Measurements from ENCODE around the gene PITPNC1.

PITPNC1 gene

GRCh38 chr17:67448449-67448848 lies 71.4 kb downstream of the PITPNC1 start:
- H3K9ac ChIP-seq (ENCODE audit: low read depth, low read length), result no peak overlapping the region
- H3K27ac ChIP-seq (ENCODE audit: low read depth, low read length), result no peak overlapping the region
- H3K9me3 ChIP-seq (ENCODE audit: insufficient read depth, low read depth, low read length), result no peaks in the 10 kb centered on the region
- WGBS, result 93% methylated on average over 7 of the region's 7 CpGs
- H3K4me1 ChIP-seq (ENCODE audit: insufficient read depth, low read length), result peaks cover 21% of the 10 kb centered on the region
- no peak overlapping the region for H3K4me3 ChIP-seq (ENCODE audit: low read length)
- no peaks in the 10 kb centered on the region for H3K36me3 ChIP-seq (ENCODE audit: insufficient read depth, low read length)
- H3K27me3 ChIP-seq (ENCODE audit: insufficient read depth, low read length), result no peaks in the 10 kb centered on the region

GRCh38 chr17:67449065-67449464 lies 72.0 kb downstream of the PITPNC1 start:
- Histone ChIP-seq H3K36me3 (ENCODE audit: insufficient read depth, low read length) (no peaks in the 10 kb centered on the region), H3K4me3 (ENCODE audit: low read length) (no peak overlapping the region), H3K27me3 (ENCODE audit: insufficient read depth, low read length) (no peaks in the 10 kb centered on the region), H3K9ac (ENCODE audit: low read depth, low read length) (no peak overlapping the region), H3K9me3 (ENCODE audit: insufficient read depth, low read depth, low read length) (no peaks in the 10 kb centered on the region), H3K27ac (ENCODE audit: low read depth, low read length) (no peak overlapping the region), H3K4me1 (ENCODE audit: insufficient read depth, low read length) (peaks cover 17% of the 10 kb centered on the region)
- WGBS, result 96% methylated on average over 4 of the region's 6 CpGs

GRCh38 chr17:67449845-67450755 lies 73.0 kb downstream of the PITPNC1 start:
- WGBS, result 97% methylated on average over 13 of the region's 16 CpGs
- Histone ChIP-seq H3K36me3 (ENCODE audit: insufficient read depth, low read length) (no peaks in the 10 kb centered on the region), H3K27ac (ENCODE audit: low read depth, low read length) (no peak overlapping the region), H3K9ac (ENCODE audit: low read depth, low read length) (no peak overlapping the region), H3K4me1 (ENCODE audit: insufficient read depth, low read length) (peaks cover 10% of the 10 kb centered on the region), H3K9me3 (ENCODE audit: insufficient read depth, low read depth, low read length) (no peaks in the 10 kb centered on the region), H3K4me3 (ENCODE audit: low read length) (no peak overlapping the region), H3K27me3 (ENCODE audit: insufficient read depth, low read length) (no peaks in the 10 kb centered on the region)

- H3K4me3 ChIP-seq (ENCODE audit: low read length), result no peak overlapping the region
- WGBS, result 88% methylated on average over 10 of the region's 10 CpGs
- H3K9me3 ChIP-seq (ENCODE audit: insufficient read depth, low read depth, low read length), result no peaks in the 10 kb centered on the region
- peaks cover 4% of the 10 kb centered on the region; the same call in 1 of the 2 replicates for H3K4me1 ChIP-seq (ENCODE audit: insufficient read depth, low read length)
- no peak overlapping the region for H3K27ac ChIP-seq (ENCODE audit: low read depth, low read length)
- no peak overlapping the region for H3K9ac ChIP-seq (ENCODE audit: low read depth, low read length)
- H3K36me3 ChIP-seq (ENCODE audit: insufficient read depth, low read length), result no peaks in the 10 kb centered on the region
- no peaks in the 10 kb centered on the region for H3K27me3 ChIP-seq (ENCODE audit: insufficient read depth, low read length)
Measured at GRCh38 chr17:67452681-67453554, 75.8 kb downstream of the PITPNC1 start.

- Histone ChIP-seq H3K4me3 (ENCODE audit: low read length) (no peak overlapping the region), H3K9ac (ENCODE audit: low read depth, low read length) (no peak overlapping the region), H3K27ac (ENCODE audit: low read depth, low read length) (no peak overlapping the region), H3K27me3 (ENCODE audit: insufficient read depth, low read length) (no peaks in the 10 kb centered on the region), H3K4me1 (ENCODE audit: insufficient read depth, low read length) (peaks cover 4% of the 10 kb centered on the region; the same call in 1 of the 2 replicates), H3K36me3 (ENCODE audit: insufficient read depth, low read length) (no peaks in the 10 kb centered on the region), H3K9me3 (ENCODE audit: insufficient read depth, low read depth, low read length) (no peaks in the 10 kb centered on the region)
- no CpG with 5 or more reads among the region's 1 CpG for WGBS
Measured at GRCh38 chr17:67456103-67456502, 79.0 kb downstream of the PITPNC1 start.

GRCh38 chr17:67456889-67457288 lies 79.8 kb downstream of the PITPNC1 start:
- H3K27me3 ChIP-seq (ENCODE audit: insufficient read depth, low read length), result no peaks in the 10 kb centered on the region
- no peaks in the 10 kb centered on the region for H3K36me3 ChIP-seq (ENCODE audit: insufficient read depth, low read length)
- WGBS, result 99% methylated on average over 3 of the region's 3 CpGs
- H3K9me3 ChIP-seq (ENCODE audit: insufficient read depth, low read depth, low read length), result no peaks in the 10 kb centered on the region
- H3K4me1 ChIP-seq (ENCODE audit: insufficient read depth, low read length), result peaks cover 4% of the 10 kb centered on the region; the same call in 1 of the 2 replicates
- H3K9ac ChIP-seq (ENCODE audit: low read depth, low read length), result no peak overlapping the region
- no peak overlapping the region for H3K27ac ChIP-seq (ENCODE audit: low read depth, low read length)
- H3K4me3 ChIP-seq (ENCODE audit: low read length), result no peak overlapping the region

GRCh38 chr17:67458203-67458602 lies 81.1 kb downstream of the PITPNC1 start:
- WGBS, result 97% methylated on average over 2 of the region's 2 CpGs

GRCh38 chr17:67459985-67460384 lies 82.9 kb downstream of the PITPNC1 start:
- H3K36me3 ChIP-seq (ENCODE audit: insufficient read depth, low read length), result no peaks in the 10 kb centered on the region
- no peaks in the 10 kb centered on the region for H3K4me1 ChIP-seq (ENCODE audit: insufficient read depth, low read length)
- WGBS, result 85% methylated on average over 7 of the region's 7 CpGs
- no peak overlapping the region for H3K9ac ChIP-seq (ENCODE audit: low read depth, low read length)
- H3K27me3 ChIP-seq (ENCODE audit: insufficient read depth, low read length), result no peaks in the 10 kb centered on the region
- H3K4me3 ChIP-seq (ENCODE audit: low read length), result no peak overlapping the region
- H3K9me3 ChIP-seq (ENCODE audit: insufficient read depth, low read depth, low read length), result no peaks in the 10 kb centered on the region
- H3K27ac ChIP-seq (ENCODE audit: low read depth, low read length), result no peak overlapping the region

More at GRCh38 chr17:67458203-67458602, 81.1 kb downstream of the PITPNC1 start:
- H3K9ac ChIP-seq (ENCODE audit: low read depth, low read length), result no peak overlapping the region
- no peaks in the 10 kb centered on the region for H3K9me3 ChIP-seq (ENCODE audit: insufficient read depth, low read depth, low read length)
- no peaks in the 10 kb centered on the region for H3K27me3 ChIP-seq (ENCODE audit: insufficient read depth, low read length)
- H3K36me3 ChIP-seq (ENCODE audit: insufficient read depth, low read length), result no peaks in the 10 kb centered on the region
- no peak overlapping the region for H3K4me3 ChIP-seq (ENCODE audit: low read length)
- no peaks in the 10 kb centered on the region for H3K4me1 ChIP-seq (ENCODE audit: insufficient read depth, low read length)
- no peak overlapping the region for H3K27ac ChIP-seq (ENCODE audit: low read depth, low read length)

GRCh38 chr17:67461228-67461780 lies 84.2 kb downstream of the PITPNC1 start:
- Histone ChIP-seq H3K27me3 (ENCODE audit: insufficient read depth, low read length) (no peaks in the 10 kb centered on the region), H3K27ac (ENCODE audit: low read depth, low read length) (no peak overlapping the region), H3K4me3 (ENCODE audit: low read length) (no peak overlapping the region), H3K36me3 (ENCODE audit: insufficient read depth, low read length) (no peaks in the 10 kb centered on the region), H3K9ac (ENCODE audit: low read depth, low read length) (no peak overlapping the region), H3K9me3 (ENCODE audit: insufficient read depth, low read depth, low read length) (no peaks in the 10 kb centered on the region), H3K4me1 (ENCODE audit: insufficient read depth, low read length) (0 out of 2 replicates have a peak, but pooled peaks cover 2% of the 10 kb centered on the region)
- 94% methylated on average over 5 of the region's 6 CpGs for WGBS

- WGBS, result 91% methylated on average over 3 of the region's 3 CpGs
- Histone ChIP-seq H3K4me1 (ENCODE audit: insufficient read depth, low read length) (peaks cover 8% of the 10 kb centered on the region), H3K9me3 (ENCODE audit: insufficient read depth, low read depth, low read length) (no peaks in the 10 kb centered on the region), H3K36me3 (ENCODE audit: insufficient read depth, low read length) (no peaks in the 10 kb centered on the region), H3K4me3 (ENCODE audit: low read length) (no peak overlapping the region), H3K27me3 (ENCODE audit: insufficient read depth, low read length) (no peaks in the 10 kb centered on the region), H3K27ac (ENCODE audit: low read depth, low read length) (no peak overlapping the region), H3K9ac (ENCODE audit: low read depth, low read length) (no peak overlapping the region)
Measured at GRCh38 chr17:67461876-67462275, 84.8 kb downstream of the PITPNC1 start.

All from HUES64 (cell line).